H9 (cell line): ENCODE results near the gene GGT6. TPM values are rescaled to one million over a fixed set of nuclear protein-coding genes. Genes with fewer than 3 reads are reported as not detected.

ENCODE experiments used
- DNase-seq: peaks from one replicate; pipeline ENCODE4 v3.0.0-alpha.2; 2017
- H2AFZ ChIP-seq: one replicate; pipeline ENCODE4 v1.6.1; 2013; ENCODE audit warnings: mild to moderate bottlenecking, low read length, control low read depth, moderate library complexity
- H2AK5ac ChIP-seq: 2 replicates; pipeline ENCODE4 v1.6.1; 2013; ENCODE audit warnings: low read length, control low read depth, mixed read lengths; ENCODE audit not compliant: insufficient read length
- H2BK120ac ChIP-seq: one replicate; pipeline ENCODE4 v1.6.1; 2013; ENCODE audit warnings: low read depth, mild to moderate bottlenecking, low read length, control low read depth, inconsistent platforms; ENCODE audit not compliant: poor library complexity, severe bottlenecking
- H2BK12ac ChIP-seq: 2 replicates; pipeline ENCODE4 v1.6.1; 2013; ENCODE audit warnings: low read length, control low read depth, mixed read lengths, low read depth; ENCODE audit not compliant: insufficient read length
- H2BK15ac ChIP-seq: 2 replicates; pipeline ENCODE4 v1.6.1; 2013; ENCODE audit warnings: low read depth, low read length, control low read depth
- H2BK20ac ChIP-seq: one replicate; pipeline ENCODE4 v1.6.1; 2013; ENCODE audit warnings: low read depth, mild to moderate bottlenecking, low read length, control low read depth, inconsistent platforms; ENCODE audit not compliant: poor library complexity, severe bottlenecking
- H2BK5ac ChIP-seq: 2 replicates; pipeline ENCODE4 v1.6.1; 2013; ENCODE audit warnings: low read length, control low read depth, mixed read lengths; ENCODE audit not compliant: insufficient read length
- H3K14ac ChIP-seq: 2 replicates; pipeline ENCODE4 v1.6.1; 2013; ENCODE audit warnings: low read length, control low read depth; ENCODE audit not compliant: insufficient read depth
- H3K18ac ChIP-seq: 2 replicates; pipeline ENCODE4 v1.6.1; 2013; ENCODE audit warnings: low read depth, mild to moderate bottlenecking, mixed read lengths, low read length, control low read depth; ENCODE audit not compliant: insufficient read length
- H3K23ac ChIP-seq: 2 replicates; pipeline ENCODE4 v1.6.1; 2013; ENCODE audit warnings: low read length, control low read depth, mixed read lengths, low read depth; ENCODE audit not compliant: insufficient read length
- H3K23me2 ChIP-seq: 2 replicates; pipeline ENCODE4 v1.6.1; 2013; ENCODE audit warnings: low read depth, mild to moderate bottlenecking, mixed read lengths, low read length, control low read depth; ENCODE audit not compliant: insufficient read length, poor library complexity, severe bottlenecking
- H3K27ac ChIP-seq: 2 replicates; pipeline ENCODE4 v1.5.1; 2013; ENCODE audit warnings: low read length, control low read depth, mixed read lengths, low read depth; ENCODE audit not compliant: insufficient read length
- H3K27me3 ChIP-seq: 2 replicates; pipeline ENCODE4 v1.6.1; 2013; ENCODE audit warnings: low read length, control low read depth, inconsistent platforms; ENCODE audit not compliant: insufficient read depth
- H3K4ac ChIP-seq: 2 replicates; pipeline ENCODE4 v1.6.1; 2013; ENCODE audit warnings: low read depth, mild to moderate bottlenecking, control low read depth, inconsistent platforms, low read length, moderate library complexity
- H3K4me1 ChIP-seq: 2 replicates; pipeline ENCODE4 v1.6.1; 2013; ENCODE audit warnings: low read length, control low read depth, inconsistent platforms; ENCODE audit not compliant: insufficient read depth
- H3K4me2 ChIP-seq: 2 replicates; pipeline ENCODE4 v1.6.1; 2013; ENCODE audit warnings: low read length, control low read depth, mixed read lengths; ENCODE audit not compliant: insufficient read length, insufficient read depth
- H3K56ac ChIP-seq: 2 replicates; pipeline ENCODE4 v1.6.1; 2013; ENCODE audit warnings: low read depth, mild to moderate bottlenecking, mixed read lengths, low read length, control low read depth; ENCODE audit not compliant: insufficient read length
- H3K79me1 ChIP-seq: 2 replicates; pipeline ENCODE4 v1.6.1; 2013; ENCODE audit warnings: low read depth, mild to moderate bottlenecking, moderate library complexity, low read length, control low read depth, inconsistent platforms; ENCODE audit not compliant: insufficient read depth, poor library complexity, severe bottlenecking
- H3K79me2 ChIP-seq: 2 replicates; pipeline ENCODE4 v1.6.1; 2013; ENCODE audit warnings: low read length, control low read depth, inconsistent platforms; ENCODE audit not compliant: insufficient read depth
- H3K9ac ChIP-seq: 2 replicates; pipeline ENCODE4 v1.6.1; 2013; ENCODE audit warnings: low read length, control low read depth, mixed read lengths; ENCODE audit not compliant: insufficient read length; ENCODE audit errors: extremely low read depth
- H3K9me3 ChIP-seq: one replicate; pipeline ENCODE4 v1.6.1; 2013; ENCODE audit warnings: low read depth, low read length, inconsistent platforms; ENCODE audit not compliant: control insufficient read depth
- H3T11ph ChIP-seq: one replicate; pipeline ENCODE4 v1.6.1; 2013; ENCODE audit warnings: mild to moderate bottlenecking, low read length, control low read depth, inconsistent platforms
- H4K20me1 ChIP-seq: one replicate; pipeline ENCODE4 v1.6.1; 2013; ENCODE audit not compliant: control insufficient read depth, insufficient read length, insufficient read depth
- H4K5ac ChIP-seq: 2 replicates; pipeline ENCODE4 v1.6.1; 2013; ENCODE audit warnings: low read depth, mild to moderate bottlenecking, mixed read lengths, low read length, control low read depth; ENCODE audit not compliant: insufficient read length
- H4K8ac ChIP-seq: replicated peaks from 2 replicates; pipeline ENCODE4 v1.6.1; 2013; ENCODE audit warnings: low read length, control low read depth, mixed read lengths, low read depth; ENCODE audit not compliant: insufficient read length
- H4K91ac ChIP-seq: 2 replicates; pipeline ENCODE4 v1.6.1; 2013; ENCODE audit warnings: low read depth, mild to moderate bottlenecking, moderate library complexity, mixed read lengths, low read length, control low read depth; ENCODE audit not compliant: insufficient read length
- H3K27ac Mint-ChIP-seq, 3 experiments: 2 replicates in 2 of 3; 3 replicates in 1 of 3; pipeline ENCODE4 v1.8.0; 2020 to 2021; ENCODE audit warnings: mixed read lengths in 3 of 3, mild to moderate bottlenecking in 1 of 3, moderate library complexity in 1 of 3
- H3K27me3 Mint-ChIP-seq: 2 replicates; pipeline ENCODE4 v1.8.0; 2021; ENCODE audit warnings: low read depth, mild to moderate bottlenecking, moderate library complexity, mixed read lengths
- H3K36me3 Mint-ChIP-seq, 3 experiments: 2 replicates in 2 of 3; 3 replicates in 1 of 3; pipeline ENCODE4 v1.8.0; 2020 to 2021; ENCODE audit warnings: low read depth in 3 of 3, mixed read lengths in 3 of 3; ENCODE audit not compliant: insufficient read depth in 1 of 3
- H3K4me1 Mint-ChIP-seq, 2 experiments: 2 replicates each; pipeline ENCODE4 v1.8.0; 2020; ENCODE audit warnings: mixed read lengths in 2 of 2
- H3K4me3 Mint-ChIP-seq, 2 experiments: 2 replicates in 1 of 2; 3 replicates in 1 of 2; pipeline ENCODE4 v1.8.0; 2020 to 2021; ENCODE audit warnings: mild to moderate bottlenecking in 2 of 2, mixed read lengths in 2 of 2, moderate library complexity in 1 of 2
- H3K9me3 Mint-ChIP-seq, 2 experiments: 2 replicates in 1 of 2; 3 replicates in 1 of 2; pipeline ENCODE4 v1.8.0; 2020; ENCODE audit warnings: mild to moderate bottlenecking in 2 of 2, mixed read lengths in 2 of 2, moderate library complexity in 1 of 2
- CTCF ChIP-seq: fragments of 200-600 bp; sonication (generic); conservative IDR thresholded peaks from 3 replicates; pipeline ENCODE4 v1.8.0; 2021; ENCODE audit warnings: antibody characterized with exemption, mild to moderate bottlenecking
- WGBS: extraction: QIAGEN DNeasy Blood & Tissue Kit; methylation state at CpG from one replicate; pipeline ENCODE4 v1.1.7; 2013; ENCODE audit warnings: missing lambda C conversion rate, low lambda C conversion rate, mixed read lengths; ENCODE audit not compliant: insufficient read length; ENCODE audit errors: extremely low coverage; 5-methylcytosine and 5-hydroxymethylcytosine counted together
- total RNA-seq: library from RNA; stranded (reverse); gene quantifications from 2 replicates; pipeline ENCODE4 v1.2.1, GENCODE V29; 2021

Gene GGT6
- total RNA-seq, 1 experiment from 2014 or later = 0.17 TPM

- H3K27me3 ChIP-seq = peaks cover 23% of the 10 kb centered on the region; the same call in 1 of the 2 replicates
- H2BK5ac ChIP-seq = no peak overlapping the region
- H3K9me3 ChIP-seq = no peaks in the 10 kb centered on the region
- H3K56ac ChIP-seq = no peak overlapping the region
- H3K27ac ChIP-seq = no peak overlapping the region
- no peak overlapping the region for H2BK15ac ChIP-seq
- peak overlapping the region; percentile 77 for H3K4me2 ChIP-seq
- H2AFZ ChIP-seq = no peak overlapping the region
- H3T11ph ChIP-seq = no peak overlapping the region
- H2BK20ac ChIP-seq = no peak overlapping the region
- no peak for DNase-seq
- WGBS = no CpG with 5 or more reads among the region's 3 CpGs
- TF ChIP-seq CTCF = no peak
- Mint-ChIP-seq H3K4me3 (peak overlapping the region; percentile 71 to 90; a peak in 3 of 5 replicates), H3K9me3 (no peaks in the 10 kb centered on the region), H3K4me1 (peaks cover 21 to 32% of the 10 kb centered on the region in 2 experiments), H3K27ac (no peak overlapping the region), H3K27me3 (peaks cover 69% of the 10 kb centered on the region), H3K36me3 (peaks cover 0 to under 1% (median 0%) of the 10 kb centered on the region in 3 experiments; a peak in 1 of 7 replicates)
- no peak overlapping the region for H4K5ac ChIP-seq
- H2BK12ac ChIP-seq = no peak overlapping the region
- H2BK120ac ChIP-seq = no peak overlapping the region
- H4K8ac ChIP-seq = no peak overlapping the region
- H3K4ac ChIP-seq = no peak overlapping the region
- H3K9ac ChIP-seq = no peak overlapping the region
- no peak overlapping the region for H3K18ac ChIP-seq
- no peaks in the 10 kb centered on the region for H3K79me2 ChIP-seq
- no peak overlapping the region for H3K14ac ChIP-seq
- H3K23me2 ChIP-seq = peaks cover 10% of the 10 kb centered on the region
- no peak overlapping the region for H3K23ac ChIP-seq
- H3K79me1 ChIP-seq = no peaks in the 10 kb centered on the region
- peaks cover 2% of the 10 kb centered on the region for H4K20me1 ChIP-seq
- no peak overlapping the region for H4K91ac ChIP-seq
- no peaks in the 10 kb centered on the region; the same call in 1 of the 2 replicates for H3K4me1 ChIP-seq
- H2AK5ac ChIP-seq = no peak overlapping the region
Measured at GRCh38 chr17:4583206-4583605, 22.8 kb upstream of the GGT6 start.
